ENCODE measurements around the gene CABP7. TPM values are rescaled to one million over a fixed set of nuclear protein-coding genes. Genes with fewer than 3 reads are reported as not detected.

The CABP7 gene
- total and polyA plus RNA-seq, 2 of the 8 experiments (the other 6 are each of a cell fraction or from before 2014, with no cell fraction given): 0.20 to 0.36 TPM

- FAIRE-seq: no peak
- H3K27me3 ChIP-seq (replicated peaks in 1 of 4; ENCODE audit: control insufficient read depth in 3 of 4, extremely low read depth in 1 of 4, insufficient read depth in 3 of 4, low read length in 3 of 4): peaks cover 21 to 36% (median 32%) of the 10 kb centered on the region in 4 experiments
- TF ChIP-seq GTF2F1 (IDR thresholded peaks at IDR 0.05; ENCODE audit: borderline replicate concordance, low read depth, low read length) (no peak), BACH1 (IDR thresholded peaks at IDR 0.05; ENCODE audit: low read length) (no peak), NRF1 (IDR thresholded peaks at IDR 0.05; ENCODE audit: low read depth, low read length) (no peak), CHD2 (IDR thresholded peaks at IDR 0.05; ENCODE audit: low read length) (no peak), SUZ12 (IDR thresholded peaks at IDR 0.05; ENCODE audit: low read length) (no peak), SIN3A (conservative IDR thresholded peaks at IDR 0.05 in 1 of 2, IDR thresholded peaks at IDR 0.05 in 1 of 2; ENCODE audit: low read depth in 1 of 2, low read length in 2 of 2) (peak; percentile 99), POU5F1 (IDR thresholded peaks at IDR 0.05; ENCODE audit: low read depth, low read length) (no peak), TCF12 (IDR thresholded peaks at IDR 0.05; ENCODE audit: low read depth, low read length) (0 out of 2 replicates have a peak, but pooled peaks have one; percentile 44), HDAC2 (IDR thresholded peaks at IDR 0.05; ENCODE audit: borderline replicate concordance in 1 of 2, low read depth in 2 of 2, low read length in 2 of 2) (peak; percentile 85 to 98; a peak in 3 of 4 replicates), KDM4A (IDR thresholded peaks at IDR 0.05; ENCODE audit: low read depth, low read length, severe bottlenecking) (no peak), SAP30 (IDR thresholded peaks at IDR 0.05; ENCODE audit: insufficient read depth, insufficient replicate concordance, low read length) (peak; percentile 97), JUN (IDR thresholded peaks at IDR 0.05; ENCODE audit: low read depth, low read length) (no peak)
These were observed 2.8 kb upstream of the CABP7 start for GRCh38 chr22:29716814-29717545.

More at GRCh38 chr22:29716814-29717545, 2.8 kb upstream of the CABP7 start:
- peaks cover 0 to 14% (median 4%) of the 10 kb centered on the region in 4 experiments; a peak in 6 of 7 replicates for H3K4me1 ChIP-seq (replicated peaks in 1 of 4; ENCODE audit: control insufficient read depth in 3 of 4, insufficient read depth in 4 of 4, low read length in 3 of 4)
- H4K8ac ChIP-seq (ENCODE audit: extremely low read depth, insufficient read depth, low read length): no peak overlapping the region
- no peak overlapping the region for H2AK5ac ChIP-seq (ENCODE audit: low read depth, low read length)
- H3K56ac ChIP-seq (replicated peaks; ENCODE audit: insufficient read length, low read depth, low read length): no peak overlapping the region
- no peak overlapping the region for H3K27ac ChIP-seq (ENCODE audit: low read depth, low read length)
- no peak overlapping the region for H2BK12ac ChIP-seq (ENCODE audit: low read depth, low read length)
- H3K79me1 ChIP-seq (ENCODE audit: low read depth, low read length): no peaks in the 10 kb centered on the region; the same call in 1 of the 2 replicates
- no peak overlapping the region for H3K14ac ChIP-seq (ENCODE audit: insufficient read length)
- no peak overlapping the region for H3K4ac ChIP-seq (replicated peaks; ENCODE audit: insufficient read length, low read depth, low read length)
- no peaks in the 10 kb centered on the region for H3K9me3 ChIP-seq (ENCODE audit: insufficient read depth in 2 of 2, low read depth in 1 of 2, low read length in 1 of 2)
- DNase-seq (ENCODE audit: low read depth in 1 of 2, low spot score in 2 of 2): peak in 1 of 2 experiments; percentile 86
- no peak overlapping the region for H3K23ac ChIP-seq (ENCODE audit: insufficient read length)
- no peak overlapping the region for H2BK120ac ChIP-seq (replicated peaks; ENCODE audit: low read depth, low read length)
- H3K23me2 ChIP-seq (ENCODE audit: low read depth, low read length): peaks cover 5% of the 10 kb centered on the region; the same call in 1 of the 2 replicates
- no peaks in the 10 kb centered on the region for H3K79me2 ChIP-seq (ENCODE audit: control insufficient read depth in 1 of 2, insufficient read depth in 2 of 2, low read length in 2 of 2)
- no peak overlapping the region for H2AFZ ChIP-seq (ENCODE audit: low read length)
- no peak overlapping the region for H4K91ac ChIP-seq (replicated peaks; ENCODE audit: insufficient read length, low read length)
- POLR2A ChIA-PET (ENCODE audit: partially characterized antibody): interaction anchor here (0.6 to 1.3 kb wide), 3 partner anchors 9 to 17 kb away, joined by 3 read pairs; no protein-coding TSS in a partner anchor
- CTCF ChIA-PET (ENCODE audit: partially characterized antibody): interaction anchor here (0.6 to 4.1 kb wide), 14 partner anchors 9 to 91 kb away, joined by 3 to 25 read pairs (median 4); no protein-coding TSS in a partner anchor
- H2BK5ac ChIP-seq (ENCODE audit: low read depth, low read length): no peak overlapping the region
- 72% methylated on average over 14 of the region's 16 CpGs; no CpG with 5 or more reads in 1 of the 2 experiments for WGBS, 2 experiments (ENCODE audit: extremely low coverage in 1 of 2, insufficient coverage in 1 of 2, insufficient read length in 1 of 2, insufficient replicate concordance in 2 of 2, low coverage in 1 of 2, low lambda C conversion rate in 2 of 2, missing lambda C conversion rate in 1 of 2)
- H2BK15ac ChIP-seq (ENCODE audit: low read length): no peak overlapping the region
- no peak overlapping the region for H2BK20ac ChIP-seq (ENCODE audit: low read length)
- no peak overlapping the region for H4K5ac ChIP-seq (ENCODE audit: insufficient read length, low read depth, low read length)
- H3K4me2 ChIP-seq (ENCODE audit: insufficient read depth in 1 of 2, low read depth in 2 of 2, low read length in 2 of 2): no peak overlapping the region
- H3K18ac ChIP-seq (ENCODE audit: extremely low read depth, low read length): no peak overlapping the region
- H3K9ac ChIP-seq (replicated peaks in 1 of 4; ENCODE audit: extremely low read depth in 1 of 4, low read depth in 3 of 4, low read length in 3 of 4): no peak overlapping the region
- H4K20me1 ChIP-seq (replicated peaks in 1 of 2; ENCODE audit: control insufficient read depth in 1 of 2, insufficient read depth in 2 of 2, low read length in 2 of 2): peaks cover 0 to 5% of the 10 kb centered on the region in 2 experiments
- no peak overlapping the region for H3K4me3 ChIP-seq (ENCODE audit: extremely low read depth in 1 of 4, insufficient read depth in 2 of 4, low read depth in 3 of 4, low read length in 4 of 4)
- no peaks in the 10 kb centered on the region for H3K36me3 ChIP-seq (ENCODE audit: control insufficient read depth in 2 of 4, insufficient read depth in 4 of 4, low read length in 3 of 4)

All from H1 (cell line).